GM12865 (cell line): ENCODE measurements around the gene XPOT.

Source experiments
- DNase-seq: peaks from one replicate; pipeline ENCODE4 v3.0.0; 2010; ENCODE audit warnings: low read depth
- H3K4me3 ChIP-seq: 2 replicates; pipeline ENCODE4 v1.5.1; 2011; ENCODE audit warnings: mild to moderate bottlenecking, low read depth, low read length, control low read depth
- CTCF ChIP-seq: IDR thresholded peaks from 2 replicates; pipeline ENCODE4 v1.5.1; 2011; ENCODE audit warnings: low read length, control low read depth, low read depth, inconsistent platforms; ENCODE audit not compliant: insufficient read depth; ENCODE audit errors: missing control alignments

Gene XPOT

GRCh38 chr12:64445490-64445889 lies 41.3 kb downstream of the XPOT start:
- no peak overlapping the region for H3K4me3 ChIP-seq
- TF ChIP-seq CTCF = no peak
- no peak for DNase-seq

- no peak for DNase-seq
- no peak overlapping the region for H3K4me3 ChIP-seq
- TF ChIP-seq CTCF = no peak
These were observed 42.1 kb downstream of the XPOT start for GRCh38 chr12:64446295-64446694.

- no peak overlapping the region; the same call in 1 of the 2 replicates for H3K4me3 ChIP-seq
- no peak for TF ChIP-seq CTCF
- DNase-seq = no peak
These were observed 46.0 kb downstream of the XPOT start for GRCh38 chr12:64450057-64450640.

GRCh38 chr12:64450711-64451486 lies 46.7 kb downstream of the XPOT start:
- TF ChIP-seq CTCF = no peak
- H3K4me3 ChIP-seq = peak overlapping the region; percentile 57
- DNase-seq = peak; percentile 45

- DNase-seq = peak; percentile 94
- H3K4me3 ChIP-seq = peak within 1 kb of the TSS; percentile 57
- TF ChIP-seq CTCF = no peak
These were observed 47.7 kb downstream of the XPOT start, which contains the start of gene TBK1 for GRCh38 chr12:64451687-64452558. TBK1 (plus strand) TSS chr12:64452120; CDS start chr12:64455871, 3,751 bp downstream.

- no peak for TF ChIP-seq CTCF
- DNase-seq = peak; percentile 23
- peak overlapping the region; percentile 57 for H3K4me3 ChIP-seq
These were observed 48.6 kb downstream of the XPOT start for GRCh38 chr12:64452559-64453329.
